RPMI7951 (cell line): Measurements from ENCODE around the gene MCTS1. TPM values are rescaled to one million over a fixed set of nuclear protein-coding genes. Genes with fewer than 3 reads are reported as not detected.
"Not testable (repeated sequence)": the region's sequence is repeated elsewhere in the genome, so short reads cannot be mapped to it uniquely, and the experiment has no call there.

ENCODE experiments used
- DNase-seq: peaks from one replicate; pipeline ENCODE4 v3.0.0-alpha.2; 2012; ENCODE audit warnings: low read depth
- total RNA-seq: library from RNA; depleted of rRNA; stranded (reverse); fragments of >200 nt; shearing (Covaris generic); gene quantifications from 2 replicates; pipeline ENCODE4 v1.2.3, GENCODE V29; 2014; rRNA removed

The MCTS1 gene
- total RNA-seq, 1 experiment from 2014 or later, result 97.7 TPM

GRCh38 chrX:120629667-120630537 is 26.0 kb downstream of the MCTS1 start, which contains the start of gene C1GALT1C1:
TSS of gene C1GALT1C1 (minus strand) at chrX:120630054. CDS start at chrX:120627166, 2,888 bp downstream.
- peak; percentile 89 for DNase-seq

GRCh38 chrX:120638619-120639018 is 34.7 kb downstream of the MCTS1 start:
- no peak for DNase-seq

GRCh38 chrX:120642871-120643270 is 39.0 kb downstream of the MCTS1 start:
- no peak for DNase-seq

GRCh38 chrX:120647127-120647526 is 43.2 kb downstream of the MCTS1 start:
- DNase-seq, result peak; percentile 25

GRCh38 chrX:120652256-120652655 is 48.4 kb downstream of the MCTS1 start:
- not testable (repeated sequence) for DNase-seq

GRCh38 chrX:120653000-120653399 is 49.1 kb downstream of the MCTS1 start:
- no peak for DNase-seq

GRCh38 chrX:120660637-120661036 is 56.7 kb downstream of the MCTS1 start:
- no peak for DNase-seq

Other genes starting within 250 kb of the MCTS1 start
- not detected in 2 replicates for gene ATP1B4, start 242.0 kb upstream of the MCTS1 start, total RNA-seq
- 118 and 142 TPM in 2 replicates for gene LAMP2, start 134.8 kb upstream of the MCTS1 start, total RNA-seq
- 29.1 and 39.4 TPM in 2 replicates for gene CUL4B, start 43.1 kb upstream of the MCTS1 start, total RNA-seq
- gene C1GALT1C1, start 26.0 kb downstream of the MCTS1 start, total RNA-seq, result 59.3 and 69.2 TPM in 2 replicates